ENCODE data around the gene CNOT4.

DNA sequence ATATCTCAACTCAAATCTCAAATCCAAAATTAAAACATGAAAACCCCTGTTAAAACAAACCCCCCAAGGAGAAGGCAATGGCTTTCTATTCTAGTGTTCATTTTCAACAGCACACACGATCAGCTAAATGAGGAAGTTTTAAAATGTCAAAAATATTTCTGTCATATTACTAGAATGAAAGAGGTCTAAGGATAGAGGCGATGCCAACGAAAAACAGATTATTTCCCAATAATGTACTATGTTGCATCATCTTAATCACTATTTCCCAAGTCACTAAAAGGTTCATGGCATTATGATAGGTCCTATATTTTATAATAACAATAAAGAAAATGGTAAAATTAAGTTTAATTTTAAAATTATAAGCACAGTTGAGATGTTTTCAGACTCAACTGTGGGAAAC is 10.1 kb downstream of the CNOT4 start:
- TF ChIP-seq SP1 (IDR thresholded peaks at IDR 0.05; ENCODE audit: low read depth): no peak
- TF ChIP-seq, protein P1, sequence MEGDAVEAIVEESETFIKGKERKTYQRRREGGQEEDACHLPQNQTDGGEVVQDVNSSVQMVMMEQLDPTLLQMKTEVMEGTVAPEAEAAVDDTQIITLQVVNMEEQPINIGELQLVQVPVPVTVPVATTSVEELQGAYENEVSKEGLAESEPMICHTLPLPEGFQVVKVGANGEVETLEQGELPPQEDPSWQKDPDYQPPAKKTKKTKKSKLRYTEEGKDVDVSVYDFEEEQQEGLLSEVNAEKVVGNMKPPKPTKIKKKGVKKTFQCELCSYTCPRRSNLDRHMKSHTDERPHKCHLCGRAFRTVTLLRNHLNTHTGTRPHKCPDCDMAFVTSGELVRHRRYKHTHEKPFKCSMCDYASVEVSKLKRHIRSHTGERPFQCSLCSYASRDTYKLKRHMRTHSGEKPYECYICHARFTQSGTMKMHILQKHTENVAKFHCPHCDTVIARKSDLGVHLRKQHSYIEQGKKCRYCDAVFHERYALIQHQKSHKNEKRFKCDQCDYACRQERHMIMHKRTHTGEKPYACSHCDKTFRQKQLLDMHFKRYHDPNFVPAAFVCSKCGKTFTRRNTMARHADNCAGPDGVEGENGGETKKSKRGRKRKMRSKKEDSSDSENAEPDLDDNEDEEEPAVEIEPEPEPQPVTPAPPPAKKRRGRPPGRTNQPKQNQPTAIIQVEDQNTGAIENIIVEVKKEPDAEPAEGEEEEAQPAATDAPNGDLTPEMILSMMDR (IDR thresholded peaks at IDR 0.05 in 2 of 3, conservative IDR thresholded peaks at IDR 0.05 in 1 of 3; ENCODE audit: borderline replicate concordance in 1 of 3, insufficient read depth in 1 of 3, low read depth in 2 of 3, low read length in 2 of 3): no peak
- no peak for TF ChIP-seq POLR2AphosphoS5 (IDR thresholded peaks at IDR 0.05; ENCODE audit: low read depth, low read length)
